Adipocyte (in vitro differentiated cells): Measurements from ENCODE around the gene LMNTD1.
"Not testable (repeated sequence)": the region's sequence is repeated elsewhere in the genome, so short reads cannot be mapped to it uniquely, and the experiment has no call there.

Experiments
- DNase-seq: peaks from one replicate; pipeline ENCODE4 v3.0.0-alpha.2; 2015; ENCODE audit warnings: low read depth
- H3K27me3 ChIP-seq: replicated peaks from 2 replicates; pipeline ENCODE4 v1.7.0; 2013; ENCODE audit warnings: mild to moderate bottlenecking, low read length, moderate library complexity; ENCODE audit not compliant: control insufficient read depth, insufficient read depth
- H3K36me3 ChIP-seq: 2 replicates; pipeline ENCODE4 v1.7.0; 2013; ENCODE audit warnings: low read length, mild to moderate bottlenecking, moderate library complexity; ENCODE audit not compliant: control insufficient read depth, insufficient read depth, severe bottlenecking
- H3K4me1 ChIP-seq: 2 replicates; pipeline ENCODE4 v1.7.0; 2013; ENCODE audit warnings: mild to moderate bottlenecking, low read length, moderate library complexity; ENCODE audit not compliant: control insufficient read depth, insufficient read depth
- H3K4me3 ChIP-seq: 2 replicates; pipeline ENCODE4 v1.7.0; 2013; ENCODE audit warnings: mild to moderate bottlenecking, low read length, moderate library complexity
- H3K9ac ChIP-seq: 2 replicates; pipeline ENCODE4 v1.7.0; 2013; ENCODE audit warnings: mild to moderate bottlenecking, low read length, moderate library complexity
- H3K9me3 ChIP-seq: 2 replicates; pipeline ENCODE4 v1.7.0; 2013; ENCODE audit warnings: mild to moderate bottlenecking, low read length, moderate library complexity; ENCODE audit not compliant: control insufficient read depth

The LMNTD1 gene, protein sequence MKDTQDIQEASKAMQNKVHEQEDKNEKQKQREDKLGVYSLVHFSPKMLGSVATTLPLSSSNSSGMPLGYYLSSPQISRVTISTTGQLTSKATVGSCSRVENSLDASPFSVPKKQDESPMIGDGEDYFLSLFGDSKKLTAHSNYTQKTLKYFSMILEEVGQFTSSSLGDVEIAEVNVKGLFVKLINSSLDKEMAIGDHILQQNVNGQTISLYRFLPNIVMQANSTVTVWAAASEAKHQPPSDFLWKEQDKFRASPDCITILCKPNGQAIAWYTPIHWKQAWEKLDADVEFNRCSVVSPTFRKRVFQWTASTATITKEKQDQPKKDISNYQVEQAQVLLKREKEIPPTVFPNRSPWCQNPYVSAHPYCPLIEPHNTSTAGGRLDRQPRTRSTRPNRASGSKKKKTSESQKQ

GRCh38 chr12:25553098-25553497, at the start of gene LMNTD1:
Gene LMNTD1 (minus strand): TSS chr12:25553283. CDS start chr12:25552959, 324 bp downstream.
- no peaks in the 10 kb centered on the region for H3K4me1 ChIP-seq
- H3K4me3 ChIP-seq: no peak within 1 kb of the TSS
- no peaks in the 10 kb centered on the region for H3K36me3 ChIP-seq
- H3K9me3 ChIP-seq: no peaks in the 10 kb centered on the region
- DNase-seq: peak; percentile 74
- H3K9ac ChIP-seq: no peak within 1 kb of the TSS
- H3K27me3 ChIP-seq: no peaks in the 10 kb centered on the region

DNA sequence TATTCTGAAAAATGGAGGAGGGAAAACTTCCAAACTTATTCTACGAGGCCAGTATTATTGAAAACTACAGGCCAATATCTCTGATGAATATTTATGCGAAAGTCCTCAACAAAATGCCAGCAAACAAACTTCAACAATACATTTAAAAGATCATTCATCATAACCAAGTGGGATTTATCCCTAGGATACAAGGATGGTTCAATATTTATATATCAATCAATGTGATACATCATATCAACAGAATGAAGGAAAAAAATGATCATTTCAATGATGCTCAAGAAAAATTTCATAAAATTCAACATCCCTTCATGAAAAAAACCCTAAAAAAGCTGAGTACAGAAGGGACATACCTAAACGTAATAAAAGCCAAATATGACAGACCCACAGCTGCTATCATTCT, 45.9 kb upstream of the LMNTD1 start:
- Histone ChIP-seq H3K36me3 (no peaks in the 10 kb centered on the region), H3K9ac (no peak overlapping the region), H3K27me3 (no peaks in the 10 kb centered on the region), H3K9me3 (peaks cover 20% of the 10 kb centered on the region), H3K4me3 (no peak overlapping the region), H3K4me1 (no peaks in the 10 kb centered on the region)
- no peak for DNase-seq

- not testable (repeated sequence) for H3K9ac ChIP-seq, DNase-seq, H3K36me3 ChIP-seq, H3K4me1 ChIP-seq, H3K27me3 ChIP-seq, H3K4me3 ChIP-seq
- H3K9me3 ChIP-seq: peaks cover 25% of the 10 kb centered on the region
These were observed 42.4 kb upstream of the LMNTD1 start for GRCh38 chr12:25595496-25595895.

DNA sequence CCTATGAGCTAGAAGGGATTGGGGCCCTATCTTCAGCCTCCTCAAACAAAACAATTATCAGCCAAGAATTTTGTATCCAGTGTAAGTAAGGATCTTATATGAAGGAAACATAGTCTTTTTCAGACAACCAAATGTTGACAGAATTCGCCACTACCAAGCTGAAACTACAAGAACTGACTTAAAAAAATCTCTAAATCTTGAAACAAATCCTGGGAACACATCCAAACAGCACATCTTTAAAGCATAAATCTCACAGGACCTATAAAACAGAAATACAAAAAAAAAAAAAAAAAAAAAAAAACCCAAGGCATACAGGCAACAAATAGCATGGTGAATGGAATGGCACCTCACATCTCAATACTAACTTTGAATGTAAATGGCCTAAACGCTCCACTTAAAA, 41.3 kb upstream of the LMNTD1 start:
- DNase-seq: no peak
- Histone ChIP-seq H3K4me3 (no peak overlapping the region), H3K9ac (no peak overlapping the region), H3K9me3 (peaks cover 23% of the 10 kb centered on the region), H3K27me3 (no peaks in the 10 kb centered on the region), H3K4me1 (no peaks in the 10 kb centered on the region), H3K36me3 (no peaks in the 10 kb centered on the region)

GRCh38 chr12:25592725-25593495, 39.8 kb upstream of the LMNTD1 start:
- Histone ChIP-seq H3K4me1 (no peaks in the 10 kb centered on the region), H3K36me3 (no peaks in the 10 kb centered on the region), H3K27me3 (no peaks in the 10 kb centered on the region), H3K9me3 (peaks cover 29% of the 10 kb centered on the region), H3K4me3 (no peak overlapping the region), H3K9ac (no peak overlapping the region)
- no peak for DNase-seq

GRCh38 chr12:25591144-25591543, 38.1 kb upstream of the LMNTD1 start:
- no peak for DNase-seq
- peaks cover 44% of the 10 kb centered on the region for H3K9me3 ChIP-seq

GRCh38 chr12:25590011-25590721, 37.1 kb upstream of the LMNTD1 start:
- Histone ChIP-seq H3K4me1 (peaks cover 7% of the 10 kb centered on the region), H3K9ac (no peak overlapping the region), H3K36me3 (no peaks in the 10 kb centered on the region), H3K9me3 (peaks cover 49% of the 10 kb centered on the region), H3K27me3 (no peaks in the 10 kb centered on the region), H3K4me3 (no peak overlapping the region)
- DNase-seq: no peak

More at GRCh38 chr12:25591144-25591543, 38.1 kb upstream of the LMNTD1 start:
- Histone ChIP-seq H3K4me1 (no peaks in the 10 kb centered on the region), H3K9ac (no peak overlapping the region), H3K36me3 (no peaks in the 10 kb centered on the region), H3K27me3 (no peaks in the 10 kb centered on the region), H3K4me3 (no peak overlapping the region)

- Histone ChIP-seq H3K36me3 (no peaks in the 10 kb centered on the region), H3K4me1 (peaks cover 16% of the 10 kb centered on the region), H3K4me3 (peak overlapping the region; percentile 30)
These were observed 34.3 kb upstream of the LMNTD1 start for GRCh38 chr12:25587346-25587745.

DNA sequence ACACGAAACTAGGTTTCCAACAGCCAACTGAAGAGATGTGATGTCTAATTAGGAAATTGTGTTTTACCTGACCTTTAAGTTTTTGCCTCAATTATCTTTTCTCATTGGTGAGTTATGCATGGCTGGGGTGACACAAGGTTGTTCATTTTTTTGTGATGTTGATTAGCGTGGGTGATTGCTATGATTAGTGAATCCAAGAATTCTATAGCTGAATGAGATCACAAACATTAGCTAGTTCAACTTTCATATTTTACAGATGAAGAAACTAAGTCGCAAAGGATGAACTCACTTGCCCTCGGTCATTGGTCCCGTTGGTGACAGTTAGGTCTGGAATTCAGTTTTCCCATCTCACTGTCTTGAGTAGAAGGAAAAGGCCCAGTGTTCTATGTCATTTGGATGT, 32.6 kb upstream of the LMNTD1 start:
- H3K4me3 ChIP-seq: no peak overlapping the region
- no peak overlapping the region for H3K9ac ChIP-seq
- no peaks in the 10 kb centered on the region for H3K27me3 ChIP-seq
- peak; percentile 49 for DNase-seq
- H3K4me1 ChIP-seq: peaks cover 16% of the 10 kb centered on the region
- no peaks in the 10 kb centered on the region for H3K36me3 ChIP-seq
- H3K9me3 ChIP-seq: peaks cover 45% of the 10 kb centered on the region

More at GRCh38 chr12:25587346-25587745, 34.3 kb upstream of the LMNTD1 start:
- Histone ChIP-seq H3K27me3 (no peaks in the 10 kb centered on the region), H3K9me3 (peaks cover 49% of the 10 kb centered on the region), H3K9ac (no peak overlapping the region)
- DNase-seq: no peak

DNA sequence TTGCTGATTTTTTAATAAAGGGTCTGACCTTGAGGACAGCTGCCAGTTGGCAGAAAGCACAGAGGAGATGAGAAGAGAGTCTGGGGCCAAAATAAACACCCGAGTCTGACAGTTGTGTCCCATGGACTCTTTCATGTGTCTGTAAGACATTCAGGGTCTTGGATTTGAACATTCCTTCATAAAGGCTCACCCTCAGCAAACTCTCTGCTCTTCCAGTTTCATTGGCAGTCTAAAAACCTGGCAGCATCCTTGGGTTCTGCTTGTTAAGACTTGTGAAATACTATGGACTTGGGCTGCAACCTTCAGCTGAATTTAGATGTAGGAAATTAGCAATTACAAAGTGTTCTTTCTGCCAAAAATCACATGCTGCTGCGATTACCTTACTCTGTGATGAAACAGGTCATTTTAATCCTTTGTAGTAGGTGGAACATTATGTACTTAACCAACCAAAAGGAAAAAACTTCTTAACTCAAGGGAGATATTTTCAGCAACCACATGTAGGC, 32.0 kb upstream of the LMNTD1 start:
- Histone ChIP-seq H3K36me3 (no peaks in the 10 kb centered on the region), H3K9me3 (peaks cover 41% of the 10 kb centered on the region), H3K9ac (no peak overlapping the region), H3K4me1 (peaks cover 16% of the 10 kb centered on the region), H3K27me3 (no peaks in the 10 kb centered on the region), H3K4me3 (no peak overlapping the region)
- DNase-seq: peak; percentile 94

GRCh38 chr12:25584596-25584995, 31.5 kb upstream of the LMNTD1 start:
- H3K9ac ChIP-seq: no peak overlapping the region
- H3K4me1 ChIP-seq: peaks cover 16% of the 10 kb centered on the region
- H3K4me3 ChIP-seq: no peak overlapping the region
- no peaks in the 10 kb centered on the region for H3K27me3 ChIP-seq
- H3K9me3 ChIP-seq: peaks cover 37% of the 10 kb centered on the region
- peak; percentile 47 for DNase-seq
- no peaks in the 10 kb centered on the region for H3K36me3 ChIP-seq
